HG03097 (cell line): Measurements from ENCODE around the gene KCNK4.
"Not testable (repeated sequence)": the region's sequence is repeated elsewhere in the genome, so short reads cannot be mapped to it uniquely, and the experiment has no call there.

Source experiments
- ATAC-seq: cut with Tn5 transposase; IDR thresholded peaks from one replicate; pipeline ENCODE4 v1.9.1; 2021; ENCODE audit not compliant: unreplicated experiment, low FRiP score

The KCNK4 gene

DNA sequence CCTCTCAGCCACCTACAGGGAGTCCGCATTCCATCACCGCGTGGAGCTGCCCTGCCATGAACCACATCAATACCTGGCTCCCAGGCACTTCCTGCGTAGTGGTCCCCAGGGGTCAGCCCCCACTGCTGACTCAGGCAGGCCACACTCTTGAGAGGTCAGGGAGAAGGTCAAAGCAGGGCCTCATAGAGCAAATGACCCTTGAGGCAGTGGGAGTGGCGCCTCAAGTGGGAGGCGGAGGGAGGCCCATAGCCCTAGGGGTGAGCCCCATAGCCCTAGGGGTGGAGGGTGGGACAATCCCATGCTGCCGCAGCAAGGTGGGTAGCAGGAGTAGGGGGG lies 31.8 kb downstream of the KCNK4 start:
- ATAC-seq, result no peak

GRCh38 chr11:64323373-64323772 lies 32.3 kb downstream of the KCNK4 start:
- no peak for ATAC-seq

- not testable (repeated sequence) for ATAC-seq
Measured at GRCh38 chr11:64323984-64324383, 32.9 kb downstream of the KCNK4 start.

- ATAC-seq, result no peak
Measured at GRCh38 chr11:64324692-64325469, 33.8 kb downstream of the KCNK4 start.

- no peak for ATAC-seq
Measured at GRCh38 chr11:64327375-64327774, 36.3 kb downstream of the KCNK4 start.

DNA sequence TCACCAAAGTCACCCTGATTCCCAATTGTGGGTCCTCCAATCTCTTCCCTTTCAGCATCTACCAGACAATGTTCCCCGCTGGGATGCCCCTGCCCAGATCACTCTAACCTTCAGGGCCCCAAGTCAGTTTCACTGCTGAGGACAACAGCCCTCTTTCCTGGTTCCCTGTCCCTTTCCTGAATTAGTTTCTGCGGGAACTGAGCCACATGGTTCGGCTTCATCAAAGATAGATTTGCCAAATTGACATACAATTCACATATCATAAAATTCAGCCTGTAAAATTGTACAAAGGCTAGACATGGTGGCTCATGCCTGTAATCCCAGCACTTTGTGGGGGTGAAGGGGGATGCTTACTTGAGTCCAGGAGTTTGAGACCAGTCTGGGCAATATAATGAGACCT lies 36.9 kb downstream of the KCNK4 start:
- ATAC-seq, result no peak

DNA sequence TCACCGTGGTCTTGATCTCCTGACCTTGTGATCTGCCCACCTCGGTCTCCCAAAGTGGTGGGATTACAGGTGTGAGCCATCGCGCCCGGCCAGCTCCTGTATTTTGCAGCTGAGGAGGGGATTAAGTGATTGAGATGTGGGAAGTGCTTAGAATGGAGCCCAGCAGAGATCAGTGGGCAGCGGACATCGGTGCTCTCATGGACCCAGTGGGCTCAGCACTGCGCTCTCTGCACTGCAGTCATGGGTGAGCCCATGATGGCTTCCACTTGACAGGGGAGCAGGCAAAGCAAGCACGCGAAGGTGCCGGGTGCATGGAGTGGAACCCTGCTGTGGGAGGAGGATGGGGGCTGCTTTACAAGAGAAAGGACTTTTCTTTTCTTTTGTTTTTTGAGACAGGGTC lies 39.8 kb downstream of the KCNK4 start:
- no peak for ATAC-seq

DNA sequence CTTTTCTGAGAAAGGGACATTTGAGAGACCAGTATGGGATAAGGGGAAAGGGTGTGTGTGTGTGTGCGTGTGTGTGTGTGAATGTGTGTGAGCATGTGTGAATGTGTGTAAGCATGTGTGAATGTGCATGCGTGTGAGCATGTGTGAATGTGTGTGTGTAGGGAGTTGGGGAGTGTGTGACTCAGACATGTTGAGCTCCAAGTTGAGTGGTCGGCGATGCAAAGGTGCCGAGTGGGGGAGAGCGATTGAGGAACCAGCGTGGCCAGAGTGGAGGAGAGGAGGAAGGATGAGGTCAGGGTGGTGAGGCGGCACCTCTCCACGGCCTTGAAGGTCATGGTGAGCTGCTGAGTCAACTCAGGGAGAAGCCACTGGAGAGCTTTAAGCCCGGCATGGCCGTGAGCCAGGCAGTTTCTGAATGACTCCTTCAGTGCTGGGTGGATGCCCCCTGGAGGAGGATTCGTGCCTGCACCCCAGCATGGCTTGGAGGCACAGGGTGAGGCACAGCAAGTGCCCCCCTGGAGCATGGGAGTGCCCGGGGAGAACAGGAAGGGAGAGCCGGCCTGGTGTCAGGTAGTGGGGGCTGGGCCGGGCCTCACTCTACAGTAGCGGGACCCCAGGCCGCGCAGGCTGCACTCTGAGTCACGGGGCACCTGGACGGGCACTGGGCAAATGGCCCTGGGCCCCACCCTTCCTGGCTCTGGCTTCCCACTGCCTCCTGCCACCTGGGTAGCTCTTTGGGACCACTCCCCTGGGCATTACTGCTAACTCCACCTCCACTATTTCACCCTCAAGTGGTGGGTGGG lies 40.7 kb downstream of the KCNK4 start:
- peak; percentile 46 for ATAC-seq

- no peak for ATAC-seq
Measured at GRCh38 chr11:64333556-64333955, 42.5 kb downstream of the KCNK4 start.

GRCh38 chr11:64334764-64335735 lies 43.9 kb downstream of the KCNK4 start:
- ATAC-seq, result peak; percentile 58

GRCh38 chr11:64337538-64338249 lies 46.6 kb downstream of the KCNK4 start:
- ATAC-seq, result no peak

GRCh38 chr11:64338716-64339115 lies 47.6 kb downstream of the KCNK4 start:
- ATAC-seq, result no peak

- ATAC-seq, result no peak
Measured at GRCh38 chr11:64339286-64339685, 48.2 kb downstream of the KCNK4 start.

DNA sequence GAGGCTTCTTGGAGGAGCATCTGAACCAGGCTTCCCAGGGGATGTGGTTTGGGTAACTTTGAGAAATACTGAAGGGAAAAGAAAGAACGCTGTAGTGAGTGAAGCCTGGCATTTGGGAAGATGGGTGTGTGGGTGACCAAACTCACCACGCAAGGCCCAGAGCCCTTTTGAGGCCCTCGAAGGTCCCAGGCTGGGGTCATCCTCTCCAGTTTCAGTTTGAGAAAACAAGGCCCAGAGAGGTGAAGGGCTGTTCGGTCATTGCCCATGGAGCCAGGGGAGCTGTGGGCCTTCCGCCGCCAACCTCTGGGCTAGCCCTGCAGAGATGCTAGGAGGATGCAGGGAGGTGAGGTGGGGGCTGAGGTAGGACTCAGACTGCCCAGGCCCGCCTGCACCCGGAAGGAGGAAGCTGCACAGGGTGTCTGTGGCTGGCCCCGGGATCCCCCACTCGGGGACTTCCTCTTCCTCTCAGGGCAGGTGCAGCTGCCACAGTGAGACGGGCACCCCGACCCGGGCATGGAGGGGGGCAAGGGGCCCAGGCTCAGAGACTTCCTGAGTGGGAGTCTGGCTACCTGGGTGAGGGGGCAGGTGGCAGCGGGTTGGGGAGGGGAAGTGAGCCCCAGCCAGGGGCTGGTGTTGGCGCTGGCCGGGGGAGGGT lies 48.8 kb downstream of the KCNK4 start, which contains the start of gene CCDC88B:
Gene CCDC88B, plus strand, starts transcription at position 451 of the 655 bp plus-strand sequence. Its CDS starts 63 bp downstream, at position 514.
- no peak for ATAC-seq

DNA sequence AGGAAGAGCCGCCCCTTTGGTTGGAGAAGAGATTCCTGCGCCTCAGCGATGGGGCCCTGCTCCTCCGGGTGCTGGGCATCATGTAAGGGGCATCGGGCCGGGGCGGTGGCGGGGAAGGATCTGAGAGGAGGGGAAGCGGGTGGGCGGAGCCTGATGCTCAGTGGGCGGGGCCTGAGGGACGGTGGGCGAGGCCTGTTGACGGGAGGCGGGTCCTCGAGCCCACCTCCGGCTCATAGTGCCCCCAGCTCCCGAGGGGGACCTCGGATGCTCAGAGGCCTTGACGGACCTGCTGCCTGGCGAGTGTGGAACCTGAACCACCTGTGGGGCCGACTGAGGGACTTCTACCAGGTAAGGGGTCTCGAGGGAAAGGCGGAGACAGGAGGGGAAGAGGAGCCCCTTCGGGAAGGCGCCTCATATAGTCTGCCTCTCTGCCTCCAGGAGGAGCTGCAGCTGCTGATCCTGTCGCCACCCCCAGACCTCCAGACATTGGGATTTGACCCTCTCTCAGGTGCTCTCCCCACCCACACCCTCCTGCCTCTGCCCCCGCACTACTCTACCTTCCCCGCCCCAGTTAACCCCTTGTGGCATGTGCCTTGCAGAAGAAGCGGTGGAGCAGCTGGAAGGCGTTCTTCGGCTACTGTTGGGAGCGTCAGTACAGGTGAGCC lies 49.7 kb downstream of the KCNK4 start:
- ATAC-seq, result peak; percentile 31

- ATAC-seq, result no peak
Measured at GRCh38 chr11:64341429-64341828, 50.3 kb downstream of the KCNK4 start.

- no peak for ATAC-seq
Measured at GRCh38 chr11:64341851-64342791, 51.0 kb downstream of the KCNK4 start.
